Measurements from ENCODE around the gene KRTAP3-1.

Gene KRTAP3-1

GRCh38 chr17:41026715-41027471, 18.0 kb upstream of the KRTAP3-1 start, which contains the start of gene KRTAP1-5:
TSS of gene KRTAP1-5 (minus strand) at chr17:41027208. CDS start at chr17:41027155, 53 bp downstream.
- in situ Hi-C loops (cut with HindIII; ENCODE audit: low sequenced_read_pairs): no loop called here
- H3K4me3 ChIP-seq (ENCODE audit: low read depth, low read length): no peak within 1 kb of the TSS
- DNase-seq (ENCODE audit: low read depth): no peak
- no peak for TF ChIP-seq CTCF (IDR thresholded peaks at IDR 0.05; ENCODE audit: low read depth, low read length, missing control alignments)

- no peak overlapping the region for H3K4me3 ChIP-seq (ENCODE audit: low read depth, low read length)
- no peak for DNase-seq (ENCODE audit: low read depth)
- in situ Hi-C loops (cut with HindIII; ENCODE audit: low sequenced_read_pairs): no loop called here
- no peak for TF ChIP-seq CTCF (IDR thresholded peaks at IDR 0.05; ENCODE audit: low read depth, low read length, missing control alignments)
Observed at GRCh38 chr17:41024697-41025096, 15.8 kb upstream of the KRTAP3-1 start.

- no peak for DNase-seq (ENCODE audit: low read depth)
- H3K4me3 ChIP-seq (ENCODE audit: low read depth, low read length): no peak overlapping the region
- in situ Hi-C loops (cut with HindIII; ENCODE audit: low sequenced_read_pairs): no loop called here
- TF ChIP-seq CTCF (IDR thresholded peaks at IDR 0.05; ENCODE audit: low read depth, low read length, missing control alignments): no peak
Observed at GRCh38 chr17:41020336-41020735, 11.4 kb upstream of the KRTAP3-1 start.

GRCh38 chr17:41019415-41019814, 10.5 kb upstream of the KRTAP3-1 start:
- no peak for TF ChIP-seq CTCF (IDR thresholded peaks at IDR 0.05; ENCODE audit: low read depth, low read length, missing control alignments)
- H3K4me3 ChIP-seq (ENCODE audit: low read depth, low read length): no peak overlapping the region
- in situ Hi-C loops (cut with HindIII; ENCODE audit: low sequenced_read_pairs): no loop called here
- DNase-seq (ENCODE audit: low read depth): no peak

GRCh38 chr17:41018541-41018940, 9.6 kb upstream of the KRTAP3-1 start:
- no peak for DNase-seq (ENCODE audit: low read depth)
- TF ChIP-seq CTCF (IDR thresholded peaks at IDR 0.05; ENCODE audit: low read depth, low read length, missing control alignments): no peak
- no peak overlapping the region for H3K4me3 ChIP-seq (ENCODE audit: low read depth, low read length)
- in situ Hi-C loops (cut with HindIII; ENCODE audit: low sequenced_read_pairs): no loop called here

GRCh38 chr17:41016578-41017215, 7.8 kb upstream of the KRTAP3-1 start:
- in situ Hi-C loops (cut with HindIII; ENCODE audit: low sequenced_read_pairs): no loop called here

More at GRCh38 chr17:41016578-41017215, 7.8 kb upstream of the KRTAP3-1 start:
- DNase-seq (ENCODE audit: low read depth): no peak
- TF ChIP-seq CTCF (IDR thresholded peaks at IDR 0.05; ENCODE audit: low read depth, low read length, missing control alignments): no peak
- H3K4me3 ChIP-seq (ENCODE audit: low read depth, low read length): no peak overlapping the region

Data from astrocyte of the cerebellum (primary cell).